ENCODE data around the gene KRTAP16-1. TPM values are rescaled to one million over a fixed set of nuclear protein-coding genes. Genes with fewer than 3 reads are reported as not detected.

The KRTAP16-1 gene
- polyA plus RNA-seq, 4 donors, result not detected

Other genes starting within 250 kb of the KRTAP16-1 start
- not detected for gene KRTAP2-3, start 249.2 kb downstream of the KRTAP16-1 start, polyA plus RNA-seq (ENCODE audit: insufficient read length in 4 of 4)
- gene KRTAP2-4, start 243.4 kb downstream of the KRTAP16-1 start, polyA plus RNA-seq (ENCODE audit: insufficient read length in 4 of 4), result not detected
- not detected for gene KRTAP4-7, start 225.2 kb downstream of the KRTAP16-1 start, polyA plus RNA-seq (ENCODE audit: insufficient read length in 4 of 4)
- gene KRTAP4-8, start 211.2 kb downstream of the KRTAP16-1 start, polyA plus RNA-seq (ENCODE audit: insufficient read length in 4 of 4), result not detected
- not detected for gene KRTAP4-16, start 207.1 kb downstream of the KRTAP16-1 start, polyA plus RNA-seq (ENCODE audit: insufficient read length in 4 of 4)
- not detected for gene KRTAP4-9, start 203.9 kb downstream of the KRTAP16-1 start, polyA plus RNA-seq (ENCODE audit: insufficient read length in 4 of 4)
- not detected for gene KRTAP4-11, start 190.9 kb downstream of the KRTAP16-1 start, polyA plus RNA-seq (ENCODE audit: insufficient read length in 4 of 4)
- not detected for gene KRTAP4-12, start 185.1 kb downstream of the KRTAP16-1 start, polyA plus RNA-seq (ENCODE audit: insufficient read length in 4 of 4)
- not detected for gene KRTAP4-6, start 168.8 kb downstream of the KRTAP16-1 start, polyA plus RNA-seq (ENCODE audit: insufficient read length in 4 of 4)
- gene KRTAP4-5, start 159.5 kb downstream of the KRTAP16-1 start, polyA plus RNA-seq (ENCODE audit: insufficient read length in 4 of 4), result not detected
- not detected for gene KRTAP4-4, start 148.6 kb downstream of the KRTAP16-1 start, polyA plus RNA-seq (ENCODE audit: insufficient read length in 4 of 4)
- not detected for gene KRTAP4-3, start 141.1 kb downstream of the KRTAP16-1 start, polyA plus RNA-seq (ENCODE audit: insufficient read length in 4 of 4)
- not detected for gene KRTAP4-2, start 131.1 kb downstream of the KRTAP16-1 start, polyA plus RNA-seq (ENCODE audit: insufficient read length in 4 of 4)
- not detected for gene KRTAP4-1, start 124.4 kb downstream of the KRTAP16-1 start, polyA plus RNA-seq (ENCODE audit: insufficient read length in 4 of 4)
- not detected for gene KRTAP9-1, start 119.4 kb downstream of the KRTAP16-1 start, polyA plus RNA-seq (ENCODE audit: insufficient read length in 4 of 4)
- not detected for gene KRTAP9-2, start 82.7 kb downstream of the KRTAP16-1 start, polyA plus RNA-seq (ENCODE audit: insufficient read length in 4 of 4)
- not detected for gene KRTAP9-3, start 76.9 kb downstream of the KRTAP16-1 start, polyA plus RNA-seq (ENCODE audit: insufficient read length in 4 of 4)
- gene KRTAP9-8, start 71.3 kb downstream of the KRTAP16-1 start, polyA plus RNA-seq (ENCODE audit: insufficient read length in 4 of 4), result not detected
- not detected for gene KRTAP9-4, start 59.6 kb downstream of the KRTAP16-1 start, polyA plus RNA-seq (ENCODE audit: insufficient read length in 4 of 4)
- gene KRTAP9-9, start 53.9 kb downstream of the KRTAP16-1 start, polyA plus RNA-seq (ENCODE audit: insufficient read length in 4 of 4), result not detected
- gene KRTAP9-6, start 43.9 kb downstream of the KRTAP16-1 start, polyA plus RNA-seq (ENCODE audit: insufficient read length in 4 of 4), result not detected
- gene KRTAP9-7, start 33.6 kb downstream of the KRTAP16-1 start, polyA plus RNA-seq (ENCODE audit: insufficient read length in 4 of 4), result not detected
- gene KRTAP29-1, start 6.5 kb downstream of the KRTAP16-1 start, polyA plus RNA-seq (ENCODE audit: insufficient read length in 4 of 4), result not detected
- gene KRTAP17-1, start 6.4 kb upstream of the KRTAP16-1 start, polyA plus RNA-seq (ENCODE audit: insufficient read length in 4 of 4), result not detected
- gene KRT33A, start 41.5 kb upstream of the KRTAP16-1 start, polyA plus RNA-seq (ENCODE audit: insufficient read length in 4 of 4), result not detected
- gene KRT33B, start 60.5 kb upstream of the KRTAP16-1 start, polyA plus RNA-seq (ENCODE audit: insufficient read length in 4 of 4), result not detected
- not detected for gene KRT34, start 73.0 kb upstream of the KRTAP16-1 start, polyA plus RNA-seq (ENCODE audit: insufficient read length in 4 of 4)
- gene KRT31, start 88.3 kb upstream of the KRTAP16-1 start, polyA plus RNA-seq (ENCODE audit: insufficient read length in 4 of 4), result under 1 TPM in 1 of 4 donors, not detected in 3; 0.08 TPM
- not detected for gene KRT37, start 115.3 kb upstream of the KRTAP16-1 start, polyA plus RNA-seq (ENCODE audit: insufficient read length in 4 of 4)
- not detected for gene KRT38, start 131.7 kb upstream of the KRTAP16-1 start, polyA plus RNA-seq (ENCODE audit: insufficient read length in 4 of 4)
- gene KRT32, start 158.1 kb upstream of the KRTAP16-1 start, polyA plus RNA-seq (ENCODE audit: insufficient read length in 4 of 4), result not detected
- gene KRT35, start 171.8 kb upstream of the KRTAP16-1 start, polyA plus RNA-seq (ENCODE audit: insufficient read length in 4 of 4), result under 1 TPM in 2 of 4 donors, not detected in 2; 0.07 to 0.09 TPM
- under 1 TPM in 1 of 4 donors, not detected in 3; 0.12 TPM for gene KRT36, start 180.6 kb upstream of the KRTAP16-1 start, polyA plus RNA-seq (ENCODE audit: insufficient read length in 4 of 4)
- 10 to 100 TPM in 1 of 4 donors, 1 to 10 TPM in 2, under 1 TPM in 1; 0.54 to 37.8 (median 1.9) TPM for gene KRT13, start 196.3 kb upstream of the KRTAP16-1 start, polyA plus RNA-seq (ENCODE audit: insufficient read length in 4 of 4)
- gene KRT15, start 209.6 kb upstream of the KRTAP16-1 start, polyA plus RNA-seq (ENCODE audit: insufficient read length in 4 of 4), result 1 to 10 TPM in 3 of 4 donors, under 1 TPM in 1; 0.72 to 3.1 (median 1.6) TPM
- 100 to 1,000 TPM in 3 of 4 donors, 10 to 100 TPM in 1; 22.8 to 304 (median 176) TPM for gene KRT19, start 219.0 kb upstream of the KRTAP16-1 start, polyA plus RNA-seq (ENCODE audit: insufficient read length in 4 of 4)

Measured in left renal pelvis (tissue), 4 donors.